Tibial nerve (tissue), 4 donors: ENCODE measurements around the gene SGO2.

Experiments used
- CTCF ChIP-seq, 5 experiments: fragments of 200-600 bp in 3 of 5; fragments of 450-650 bp in 2 of 5; sonication (generic) in 3 of 5; IDR thresholded peaks; one replicate each; pipeline ENCODE4 v1.5.1; 2016 to 2019; ENCODE audit warnings: antibody characterized with exemption in 5 of 5, mild to moderate bottlenecking in 3 of 5, moderate library complexity in 2 of 5
- EP300 ChIP-seq, 2 donors: sonication (generic); formaldehyde crosslinking; IDR thresholded peaks; one replicate each; pipeline ENCODE4 v1.6.1; 2017; ENCODE audit warnings: antibody characterized with exemption in 2 of 2, mild to moderate bottlenecking in 1 of 2

DNA sequence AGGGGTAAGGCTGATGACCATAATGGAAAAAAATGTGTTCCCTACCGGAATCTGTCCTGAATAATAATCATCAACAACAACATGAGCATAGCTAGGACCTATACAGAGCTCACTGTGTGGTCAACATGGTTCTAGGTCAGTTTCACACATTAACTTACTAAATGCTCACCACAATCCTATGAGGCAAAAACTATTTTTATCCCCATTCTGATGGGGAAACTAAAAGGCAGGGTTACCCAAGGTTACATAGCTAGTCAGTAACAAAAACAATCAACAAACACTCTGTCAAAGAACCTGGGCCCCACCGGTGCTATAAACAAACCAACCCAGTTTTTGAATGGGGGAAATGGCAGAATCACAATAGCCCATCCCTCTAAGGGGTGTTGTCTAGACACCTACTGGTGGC is 100.0 kb downstream of the SGO2 start:
- TF ChIP-seq CTCF (IDR thresholded peaks at IDR 0.05): no peak
- TF ChIP-seq EP300 (IDR thresholded peaks at IDR 0.05): no peak
